ENCODE measurements around the gene SERPINA10.

- TF ChIP-seq CTCF (IDR thresholded peaks at IDR 0.05) (no peak), EP300 (IDR thresholded peaks at IDR 0.05) (no peak), POLR2A (IDR thresholded peaks at IDR 0.05) (no peak)
Observed at GRCh38 chr14:94239406-94239805, 53.7 kb downstream of the SERPINA10 start.

Data from gastroesophageal sphincter (tissue), 3 donors.